ENCODE measurements around the gene EPM2A.

EPM2A gene

DNA sequence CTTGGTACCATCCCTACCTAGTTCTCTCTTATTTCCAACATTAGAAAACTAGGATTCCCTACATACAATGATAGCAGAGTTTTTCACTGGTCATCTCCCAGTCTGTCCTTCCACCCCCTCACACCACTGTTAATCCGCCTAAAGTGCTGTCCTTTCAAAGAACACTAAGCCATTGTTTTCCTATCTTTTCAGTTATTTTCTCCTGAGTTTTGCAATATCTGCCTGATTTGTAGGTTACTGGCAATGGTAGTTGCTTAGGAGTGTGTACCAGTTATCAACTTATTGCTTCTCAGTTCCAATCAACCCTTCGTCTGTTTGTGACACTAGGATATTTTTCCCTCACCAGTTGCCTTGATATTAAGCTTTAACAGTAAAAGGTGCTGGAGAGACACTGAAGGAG lies 135.0 kb downstream of the EPM2A start:
- DNase-seq = no peak

DNA sequence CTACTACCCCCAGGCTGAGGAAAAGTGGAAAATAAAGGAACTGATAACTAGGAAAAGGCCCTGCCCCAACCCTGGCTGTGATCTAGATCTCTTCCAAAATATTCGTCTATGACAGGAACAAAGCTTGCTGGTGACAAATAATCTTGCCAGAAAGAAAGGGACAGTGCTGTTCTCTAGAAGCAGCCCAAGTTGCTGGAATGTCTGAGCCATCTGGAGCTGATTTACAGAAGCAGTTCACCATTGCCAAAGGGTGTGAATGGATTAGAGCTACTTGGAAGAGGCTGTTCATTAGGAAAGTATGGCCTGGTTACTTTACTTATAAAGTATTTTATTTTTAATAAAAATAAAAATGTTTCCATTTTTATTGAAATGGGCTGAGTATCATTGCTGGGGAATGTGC lies 146.3 kb downstream of the EPM2A start:
- no peak for DNase-seq

DNA sequence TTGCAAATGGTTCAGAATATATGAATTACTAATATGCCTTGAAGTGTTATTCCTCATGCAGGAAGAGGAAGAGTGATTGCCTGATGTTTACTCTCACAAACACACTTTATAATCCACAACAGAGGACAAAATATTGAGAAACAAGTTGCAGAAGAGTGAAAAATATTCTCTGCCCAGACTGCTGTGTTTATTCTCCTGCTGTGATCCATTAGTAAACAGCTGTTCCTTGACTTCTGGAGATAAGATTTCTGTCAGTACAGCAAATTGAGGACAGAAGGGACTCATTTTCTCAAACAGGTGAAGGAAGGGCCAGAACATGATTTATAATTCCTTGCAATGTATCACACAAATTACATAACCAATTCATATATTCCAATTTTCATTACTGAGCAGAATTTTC lies 148.0 kb downstream of the EPM2A start:
- DNase-seq = no peak

DNA sequence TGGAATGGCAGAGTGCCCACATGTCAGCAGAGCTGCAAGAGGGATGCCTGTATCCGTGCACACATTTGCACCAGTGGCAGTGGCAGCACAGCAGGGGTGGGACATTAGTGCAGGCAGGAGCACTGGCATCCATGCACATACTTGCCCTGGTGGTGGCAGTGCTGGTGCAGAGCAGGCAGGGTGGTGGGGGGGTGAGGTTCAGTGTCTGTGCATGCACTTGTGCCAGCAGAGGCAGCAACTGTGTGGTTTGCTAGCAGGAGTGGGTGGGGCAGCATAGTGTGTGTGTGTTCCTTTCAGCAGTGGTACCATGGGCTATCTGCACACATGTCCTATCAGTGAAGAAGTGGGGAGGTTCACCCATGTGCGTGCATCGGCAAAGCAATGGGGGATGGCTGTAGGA lies 151.6 kb downstream of the EPM2A start:
- no peak for DNase-seq
